Parathyroid adenoma (tissue), 2 donors: ENCODE measurements around the gene MRPL39.
A peak's percentile ranks its signal among the peaks of the same experiment; 100 is the strongest.

Source experiments
- H2AFZ ChIP-seq: fragments of 300-600 bp; sonication (generic); one replicate; pipeline ENCODE4 v1.7.0; 2017; ENCODE audit warnings: antibody characterized with exemption, mild to moderate bottlenecking
- H3K27ac ChIP-seq: fragments of 300-600 bp; sonication (generic); one replicate; pipeline ENCODE4 v1.7.0; 2017
- H3K27me3 ChIP-seq: fragments of 300-600 bp; sonication (generic); one replicate; pipeline ENCODE4 v1.7.0; 2017; ENCODE audit warnings: low read length; ENCODE audit not compliant: control insufficient read depth, insufficient read depth
- H3K36me3 ChIP-seq: fragments of 300-600 bp; sonication (generic); one replicate; pipeline ENCODE4 v1.7.0; 2017; ENCODE audit warnings: low read length; ENCODE audit not compliant: control insufficient read depth, insufficient read depth
- H3K4me1 ChIP-seq: fragments of 300-600 bp; sonication (generic); one replicate; pipeline ENCODE4 v1.7.0; 2017; ENCODE audit warnings: control low read depth
- H3K4me2 ChIP-seq: fragments of 300-600 bp; sonication (generic); one replicate; pipeline ENCODE4 v1.7.0; 2017; ENCODE audit warnings: low read length
- H3K4me3 ChIP-seq: fragments of 300-600 bp; sonication (generic); one replicate; pipeline ENCODE4 v1.7.0; 2017; ENCODE audit warnings: low read depth, low read length
- H3K79me2 ChIP-seq: fragments of 300-600 bp; sonication (generic); one replicate; pipeline ENCODE4 v1.7.0; 2017; ENCODE audit warnings: control low read depth
- H3K9ac ChIP-seq: fragments of 300-600 bp; sonication (generic); one replicate; pipeline ENCODE4 v1.7.0; 2017; ENCODE audit warnings: mild to moderate bottlenecking
- H3K9me3 ChIP-seq: fragments of 300-600 bp; sonication (generic); one replicate; pipeline ENCODE4 v1.7.0; 2017; ENCODE audit warnings: low read length; ENCODE audit not compliant: control insufficient read depth
- TF ChIP-seq, protein P1 (sequence below): fragments of 300-600 bp; sonication (generic); IDR thresholded peaks from one replicate; pipeline ENCODE4 v1.7.0; 2017; ENCODE audit warnings: antibody characterized with exemption, mild to moderate bottlenecking
- donor health status: primary hyperparathyroidism.

Gene MRPL39

GRCh38 chr21:25607151-25608043 is at the start of gene MRPL39:
MRPL39 (minus strand) TSS chr21:25607481; CDS start chr21:25607475, 6 bp downstream.
- H3K9ac ChIP-seq = no peak within 1 kb of the TSS
- peak within 1 kb of the TSS; percentile 79 for H3K27ac ChIP-seq
- peak within 1 kb of the TSS; percentile 91 for H3K4me3 ChIP-seq
- peaks cover 1% of the 10 kb centered on the region for H3K4me1 ChIP-seq
- no peaks in the 10 kb centered on the region for H3K27me3 ChIP-seq
- H3K4me2 ChIP-seq = peak within 1 kb of the TSS; percentile 85
- no peaks in the 10 kb centered on the region for H3K9me3 ChIP-seq
- H3K79me2 ChIP-seq = peaks cover 2% of the 10 kb centered on the region
- peak within 1 kb of the TSS; percentile 92 for H2AFZ ChIP-seq
- no peaks in the 10 kb centered on the region for H3K36me3 ChIP-seq
- TF ChIP-seq, protein P1, sequence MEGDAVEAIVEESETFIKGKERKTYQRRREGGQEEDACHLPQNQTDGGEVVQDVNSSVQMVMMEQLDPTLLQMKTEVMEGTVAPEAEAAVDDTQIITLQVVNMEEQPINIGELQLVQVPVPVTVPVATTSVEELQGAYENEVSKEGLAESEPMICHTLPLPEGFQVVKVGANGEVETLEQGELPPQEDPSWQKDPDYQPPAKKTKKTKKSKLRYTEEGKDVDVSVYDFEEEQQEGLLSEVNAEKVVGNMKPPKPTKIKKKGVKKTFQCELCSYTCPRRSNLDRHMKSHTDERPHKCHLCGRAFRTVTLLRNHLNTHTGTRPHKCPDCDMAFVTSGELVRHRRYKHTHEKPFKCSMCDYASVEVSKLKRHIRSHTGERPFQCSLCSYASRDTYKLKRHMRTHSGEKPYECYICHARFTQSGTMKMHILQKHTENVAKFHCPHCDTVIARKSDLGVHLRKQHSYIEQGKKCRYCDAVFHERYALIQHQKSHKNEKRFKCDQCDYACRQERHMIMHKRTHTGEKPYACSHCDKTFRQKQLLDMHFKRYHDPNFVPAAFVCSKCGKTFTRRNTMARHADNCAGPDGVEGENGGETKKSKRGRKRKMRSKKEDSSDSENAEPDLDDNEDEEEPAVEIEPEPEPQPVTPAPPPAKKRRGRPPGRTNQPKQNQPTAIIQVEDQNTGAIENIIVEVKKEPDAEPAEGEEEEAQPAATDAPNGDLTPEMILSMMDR = peak; percentile 43

DNA sequence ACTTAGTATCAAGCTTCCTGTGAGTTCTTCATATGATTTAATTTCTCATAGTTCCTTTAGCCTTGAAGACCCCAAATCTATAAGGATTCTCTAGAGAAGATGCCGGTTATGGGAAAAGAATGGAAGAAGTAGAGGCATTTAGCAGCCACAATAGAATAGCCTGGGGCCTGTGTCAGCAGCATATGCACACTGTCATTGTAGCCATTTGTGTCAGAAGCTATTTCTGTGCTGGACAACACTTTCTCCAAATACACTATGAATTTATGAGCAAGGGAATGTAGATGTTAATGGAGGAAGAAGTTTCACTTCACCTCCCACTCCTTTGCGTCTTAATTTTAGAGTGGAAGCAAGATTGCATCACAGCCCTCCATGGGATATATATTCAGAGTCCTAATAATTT is 49.1 kb upstream of the MRPL39 start:
- no peak overlapping the region for H3K4me2 ChIP-seq
- H3K4me3 ChIP-seq = no peak overlapping the region
- no peak overlapping the region for H2AFZ ChIP-seq
- H3K4me1 ChIP-seq = no peaks in the 10 kb centered on the region
- no peaks in the 10 kb centered on the region for H3K27me3 ChIP-seq
- H3K9ac ChIP-seq = no peak overlapping the region
- TF ChIP-seq, protein P1 = no peak
- no peaks in the 10 kb centered on the region for H3K9me3 ChIP-seq
- no peak overlapping the region for H3K27ac ChIP-seq
- no peaks in the 10 kb centered on the region for H3K79me2 ChIP-seq
- H3K36me3 ChIP-seq = no peaks in the 10 kb centered on the region

- Histone ChIP-seq H2AFZ (no peak overlapping the region), H3K79me2 (no peaks in the 10 kb centered on the region), H3K4me3 (no peak overlapping the region), H3K27ac (no peak overlapping the region), H3K4me1 (no peaks in the 10 kb centered on the region), H3K36me3 (no peaks in the 10 kb centered on the region), H3K4me2 (no peak overlapping the region), H3K9me3 (no peaks in the 10 kb centered on the region), H3K27me3 (no peaks in the 10 kb centered on the region), H3K9ac (no peak overlapping the region)
- TF ChIP-seq, protein P1 = no peak
Measured at GRCh38 chr21:25649146-25649545, 41.9 kb upstream of the MRPL39 start.

DNA sequence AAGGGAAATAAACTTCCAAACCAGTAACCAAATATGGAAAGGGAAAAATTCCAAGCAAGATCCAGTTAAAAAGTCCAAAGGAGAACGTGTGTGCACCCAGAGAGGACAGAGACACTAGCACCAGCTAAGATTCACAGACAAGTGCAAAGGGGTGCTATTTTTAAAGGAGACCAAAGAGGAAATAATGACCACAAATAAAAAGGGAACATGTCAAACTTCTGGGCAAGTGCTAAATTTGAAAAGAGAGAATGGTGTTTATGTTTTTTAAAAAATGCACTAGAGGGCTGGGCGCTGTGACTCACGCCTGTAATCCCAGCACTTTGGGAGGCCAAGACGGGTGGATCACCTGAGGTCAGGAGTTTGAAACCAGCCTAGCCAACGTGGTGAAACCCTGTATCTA is 40.4 kb upstream of the MRPL39 start:
- H3K4me3 ChIP-seq = no peak overlapping the region
- no peak overlapping the region for H3K9ac ChIP-seq
- no peaks in the 10 kb centered on the region for H3K79me2 ChIP-seq
- no peaks in the 10 kb centered on the region for H3K9me3 ChIP-seq
- no peak overlapping the region for H2AFZ ChIP-seq
- no peaks in the 10 kb centered on the region for H3K27me3 ChIP-seq
- H3K4me1 ChIP-seq = peaks cover 2% of the 10 kb centered on the region
- TF ChIP-seq, protein P1 = no peak
- no peak overlapping the region for H3K27ac ChIP-seq
- no peaks in the 10 kb centered on the region for H3K36me3 ChIP-seq
- H3K4me2 ChIP-seq = no peak overlapping the region
